ENCODE measurements around the gene LPCAT4. TPM values are rescaled to one million over a fixed set of nuclear protein-coding genes. Genes with fewer than 3 reads are reported as not detected.

The LPCAT4 gene
- total and polyA plus RNA-seq, 9 of the 15 experiments (the other 6 are each of a cell fraction or from before 2014, with no cell fraction given), result 7.3 to 34.3 (median 14.4) TPM

DNA sequence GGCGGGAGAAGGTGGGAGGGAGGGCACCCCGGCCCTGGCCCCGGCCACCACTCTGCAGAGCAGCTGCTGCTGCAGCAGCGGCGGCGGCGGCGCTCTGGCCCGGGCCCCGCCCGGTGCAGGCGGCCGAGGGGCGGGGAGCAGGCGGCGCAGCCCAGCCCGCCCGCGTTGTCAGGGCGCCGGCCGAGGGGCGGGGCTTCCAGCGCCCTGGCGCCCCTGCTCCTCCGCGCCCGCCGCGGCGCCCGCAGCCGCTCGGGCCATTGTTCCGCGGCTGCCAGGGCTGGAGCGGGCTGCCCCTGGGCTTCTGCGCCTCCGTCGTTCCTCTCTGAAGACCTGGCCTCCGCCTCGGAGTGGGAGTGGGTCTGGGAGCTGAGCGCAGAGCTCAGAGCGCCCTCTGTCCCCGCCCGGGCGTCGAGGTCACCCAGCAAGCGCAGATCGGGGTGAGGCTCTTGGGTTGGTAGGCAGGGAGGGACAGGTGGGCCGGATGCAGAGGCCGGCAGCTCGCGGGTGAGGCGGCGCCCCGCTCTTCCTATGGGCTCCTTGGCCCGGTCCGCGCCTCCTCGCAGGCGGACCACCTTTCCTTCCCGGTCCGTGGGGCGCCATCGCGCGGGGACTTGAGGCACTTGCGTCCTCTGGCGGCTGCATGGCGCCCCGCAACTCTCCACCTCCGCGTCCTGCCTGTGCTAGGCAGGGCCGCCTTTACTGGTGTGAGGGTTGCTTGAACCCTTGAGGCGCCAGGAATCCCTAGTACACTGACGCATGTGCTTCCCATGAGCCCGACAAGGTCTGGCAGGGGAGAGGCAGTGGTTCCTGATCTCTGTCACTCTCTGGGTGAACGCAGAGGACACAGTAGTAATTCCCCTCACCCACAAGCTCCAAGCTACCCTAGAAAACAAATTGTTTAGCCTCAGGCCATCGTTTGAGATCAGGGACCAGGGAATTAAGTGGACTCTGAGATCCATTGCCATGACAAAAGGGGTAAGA lies at the start of gene LPCAT4 (continued):
- TF ChIP-seq, protein P1, sequence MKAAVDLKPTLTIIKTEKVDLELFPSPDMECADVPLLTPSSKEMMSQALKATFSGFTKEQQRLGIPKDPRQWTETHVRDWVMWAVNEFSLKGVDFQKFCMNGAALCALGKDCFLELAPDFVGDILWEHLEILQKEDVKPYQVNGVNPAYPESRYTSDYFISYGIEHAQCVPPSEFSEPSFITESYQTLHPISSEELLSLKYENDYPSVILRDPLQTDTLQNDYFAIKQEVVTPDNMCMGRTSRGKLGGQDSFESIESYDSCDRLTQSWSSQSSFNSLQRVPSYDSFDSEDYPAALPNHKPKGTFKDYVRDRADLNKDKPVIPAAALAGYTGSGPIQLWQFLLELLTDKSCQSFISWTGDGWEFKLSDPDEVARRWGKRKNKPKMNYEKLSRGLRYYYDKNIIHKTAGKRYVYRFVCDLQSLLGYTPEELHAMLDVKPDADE (conservative IDR thresholded peaks at IDR 0.05; ENCODE audit: control insufficient read depth, low read depth, low read length), result peak; percentile 76; the same call in 1 of the 2 replicates
- TF ChIP-seq GABPB1 (CRISPR knock-in tag; IDR thresholded peaks at IDR 0.05), result peak; percentile 87
- TF ChIP-seq CBX1 (IDR thresholded peaks at IDR 0.05; ENCODE audit: low read depth), result peak; percentile 74
- peak; percentile 86 for TF ChIP-seq FOXP1 (CRISPR knock-in tag; IDR thresholded peaks at IDR 0.05)
- peak; percentile 82 for TF ChIP-seq ZFX (CRISPR knock-in tag; IDR thresholded peaks at IDR 0.05)
- TF ChIP-seq RBM14 (IDR thresholded peaks at IDR 0.05; ENCODE audit: borderline replicate concordance, insufficient read depth, low read depth, low read length), result 0 out of 2 replicates have a peak, but pooled peaks have one; percentile 62
- no peak for TF ChIP-seq TARDBP (IDR thresholded peaks at IDR 0.05)
- TF ChIP-seq, protein P2, sequence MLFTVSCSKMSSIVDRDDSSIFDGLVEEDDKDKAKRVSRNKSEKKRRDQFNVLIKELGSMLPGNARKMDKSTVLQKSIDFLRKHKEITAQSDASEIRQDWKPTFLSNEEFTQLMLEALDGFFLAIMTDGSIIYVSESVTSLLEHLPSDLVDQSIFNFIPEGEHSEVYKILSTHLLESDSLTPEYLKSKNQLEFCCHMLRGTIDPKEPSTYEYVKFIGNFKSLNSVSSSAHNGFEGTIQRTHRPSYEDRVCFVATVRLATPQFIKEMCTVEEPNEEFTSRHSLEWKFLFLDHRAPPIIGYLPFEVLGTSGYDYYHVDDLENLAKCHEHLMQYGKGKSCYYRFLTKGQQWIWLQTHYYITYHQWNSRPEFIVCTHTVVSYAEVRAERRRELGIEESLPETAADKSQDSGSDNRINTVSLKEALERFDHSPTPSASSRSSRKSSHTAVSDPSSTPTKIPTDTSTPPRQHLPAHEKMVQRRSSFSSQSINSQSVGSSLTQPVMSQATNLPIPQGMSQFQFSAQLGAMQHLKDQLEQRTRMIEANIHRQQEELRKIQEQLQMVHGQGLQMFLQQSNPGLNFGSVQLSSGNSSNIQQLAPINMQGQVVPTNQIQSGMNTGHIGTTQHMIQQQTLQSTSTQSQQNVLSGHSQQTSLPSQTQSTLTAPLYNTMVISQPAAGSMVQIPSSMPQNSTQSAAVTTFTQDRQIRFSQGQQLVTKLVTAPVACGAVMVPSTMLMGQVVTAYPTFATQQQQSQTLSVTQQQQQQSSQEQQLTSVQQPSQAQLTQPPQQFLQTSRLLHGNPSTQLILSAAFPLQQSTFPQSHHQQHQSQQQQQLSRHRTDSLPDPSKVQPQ (CRISPR knock-in tag; IDR thresholded peaks at IDR 0.05; ENCODE audit: borderline replicate concordance), result no peak
- peak; percentile 70; the same call in 1 of the 2 replicates for TF ChIP-seq HNRNPL (IDR thresholded peaks at IDR 0.05; ENCODE audit: low read depth, low read length)
- no peak for TF ChIP-seq NR2C2 (CRISPR knock-in tag; IDR thresholded peaks at IDR 0.05)
- TF ChIP-seq NR2C2 (tag; IDR thresholded peaks at IDR 0.05), result peak; percentile 70
- no peak for TF ChIP-seq NCOR1 (IDR thresholded peaks at IDR 0.05)
- no peak for TF ChIP-seq ZNF431 (CRISPR knock-in tag; IDR thresholded peaks at IDR 0.05)
- TF ChIP-seq ZNF354B (CRISPR knock-in tag; IDR thresholded peaks at IDR 0.05), result no peak
- no peak for TF ChIP-seq HNRNPUL1 (IDR thresholded peaks at IDR 0.05; ENCODE audit: low read length)
- TF ChIP-seq ZNF583 (CRISPR knock-in tag; IDR thresholded peaks at IDR 0.05), result 0 out of 2 replicates have a peak, but pooled peaks have one; percentile 28
- peak; percentile 63 for TF ChIP-seq NUFIP1 (IDR thresholded peaks at IDR 0.05; ENCODE audit: partially characterized antibody)
- TF ChIP-seq, protein P3, sequence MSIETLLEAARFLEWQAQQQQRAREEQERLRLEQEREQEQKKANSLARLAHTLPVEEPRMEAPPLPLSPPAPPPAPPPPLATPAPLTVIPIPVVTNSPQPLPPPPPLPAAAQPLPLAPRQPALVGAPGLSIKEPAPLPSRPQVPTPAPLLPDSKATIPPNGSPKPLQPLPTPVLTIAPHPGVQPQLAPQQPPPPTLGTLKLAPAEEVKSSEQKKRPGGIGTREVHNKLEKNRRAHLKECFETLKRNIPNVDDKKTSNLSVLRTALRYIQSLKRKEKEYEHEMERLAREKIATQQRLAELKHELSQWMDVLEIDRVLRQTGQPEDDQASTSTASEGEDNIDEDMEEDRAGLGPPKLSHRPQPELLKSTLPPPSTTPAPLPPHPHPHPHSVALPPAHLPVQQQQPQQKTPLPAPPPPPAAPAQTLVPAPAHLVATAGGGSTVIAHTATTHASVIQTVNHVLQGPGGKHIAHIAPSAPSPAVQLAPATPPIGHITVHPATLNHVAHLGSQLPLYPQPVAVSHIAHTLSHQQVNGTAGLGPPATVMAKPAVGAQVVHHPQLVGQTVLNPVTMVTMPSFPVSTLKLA (conservative IDR thresholded peaks at IDR 0.05), result peak; percentile 35 to 70; a peak in 2 of 4 replicates
- peak; percentile 84 for TF ChIP-seq SUPT5H (IDR thresholded peaks at IDR 0.05)
- no peak for TF ChIP-seq TGIF2 (CRISPR knock-in tag; IDR thresholded peaks at IDR 0.05)
- TF ChIP-seq ZEB2 (IDR thresholded peaks at IDR 0.05), result peak; percentile 47; the same call in 1 of the 2 replicates
- TF ChIP-seq VEZF1 (CRISPR knock-in tag; IDR thresholded peaks at IDR 0.05), result peak; percentile 74

Measured in K562 (cell line).